CD4-positive, alpha-beta T cell (primary cell): ENCODE data around the gene UBA6. TPM values are rescaled to one million over a fixed set of nuclear protein-coding genes. Genes with fewer than 3 reads are reported as not detected.
"Not testable (repeated sequence)": the region's sequence is repeated elsewhere in the genome, so short reads cannot be mapped to it uniquely, and the experiment has no call there.

Experiments used
- ATAC-seq: fragments of 200-7000 bp; cut with Tn5 transposase; one replicate; pipeline ENCODE4 v1.10.0; 2022; ENCODE audit warnings: mild to moderate bottlenecking; ENCODE audit not compliant: poor library complexity
- CTCF ChIA-PET: fragments of 350-600 bp; sonication (Branson Sonifier 250); formaldehyde crosslinking; loops from one replicate; lab custom pipeline; 2021; ENCODE audit warnings: antibody characterized with exemption, inconsistent platforms; lab: Charles Lee
- POLR2A ChIA-PET: fragments of 350-600 bp; sonication (Branson Sonifier 250); formaldehyde crosslinking; loops from one replicate; lab custom pipeline; 2021; ENCODE audit warnings: antibody characterized with exemption, inconsistent platforms; lab: Charles Lee
- DNase-seq, 14 experiments: peaks; one replicate each; pipeline ENCODE4 v3.0.0-alpha.2; 2013 to 2020; ENCODE audit warnings: mixed read lengths in 2 of 14
- H3K27ac ChIP-seq, 2 donors: one replicate each; pipeline versions ENCODE4 v1.5.1 to v1.7.0; 2013; ENCODE audit warnings: low read length in 2 of 2, low read depth in 1 of 2, mild to moderate bottlenecking in 1 of 2
- H3K27me3 ChIP-seq, 2 experiments: 1 replicate in 1 of 2; 2 replicates in 1 of 2; pipeline versions ENCODE4 v1.6.1 to v1.7.0; 2013; ENCODE audit warnings: low read length in 2 of 2, control low read depth in 1 of 2, mild to moderate bottlenecking in 1 of 2, moderate library complexity in 1 of 2; ENCODE audit not compliant: insufficient read depth in 2 of 2, control insufficient read depth in 1 of 2
- H3K36me3 ChIP-seq: one replicate; pipeline ENCODE4 v1.6.1; 2013; ENCODE audit warnings: low read length, control low read depth; ENCODE audit not compliant: insufficient read depth
- H3K4me1 ChIP-seq: one replicate; pipeline ENCODE4 v1.6.1; 2013; ENCODE audit warnings: low read length, control low read depth; ENCODE audit not compliant: insufficient read depth
- H3K4me3 ChIP-seq: one replicate; pipeline ENCODE4 v1.5.1; 2013; ENCODE audit warnings: mild to moderate bottlenecking, low read length, moderate library complexity
- H3K9me3 ChIP-seq, 2 experiments: 1 replicate in 1 of 2; 2 replicates in 1 of 2; pipeline versions ENCODE4 v1.6.1 to v1.7.0; 2013; ENCODE audit warnings: low read length in 2 of 2, mild to moderate bottlenecking in 2 of 2, control low read depth in 1 of 2, moderate library complexity in 1 of 2; ENCODE audit not compliant: control insufficient read depth in 1 of 2, insufficient read depth in 1 of 2
- H3K27ac Mint-ChIP-seq: one replicate; pipeline ENCODE4 v1.8.0; 2020; ENCODE audit warnings: mixed read lengths
- H3K27me3 Mint-ChIP-seq: one replicate; pipeline ENCODE4 v1.8.0; 2021; ENCODE audit warnings: mixed read lengths
- H3K36me3 Mint-ChIP-seq: one replicate; pipeline ENCODE4 v1.8.0; 2021; ENCODE audit warnings: low read depth, mixed read lengths
- H3K4me1 Mint-ChIP-seq: one replicate; pipeline ENCODE4 v1.8.0; 2021; ENCODE audit warnings: low read depth, mixed read lengths
- H3K4me3 Mint-ChIP-seq: one replicate; pipeline ENCODE4 v1.8.0; 2020; ENCODE audit warnings: mild to moderate bottlenecking, mixed read lengths
- H3K9me3 Mint-ChIP-seq: one replicate; pipeline ENCODE4 v1.8.0; 2020; ENCODE audit warnings: mixed read lengths
- intact Hi-C, 2 experiments: fragments of 100-400 bp; cut with DNase I in 1 of 2; cut with micrococcal nuclease in 1 of 2; formaldehyde crosslinking; loops; one replicate each; pipeline versions ENCODE4 v1.15.1 to v1.9.0; 2023 to 2025; cut with DNase I, micrococcal nuclease
- total RNA-seq, 174 experiments: library from RNA in 2 of 174; stranded (reverse) in 2 of 174; gene quantifications; one replicate each; pipeline ENCODE4 v1.2.3 and lab custom pipeline; 2021 to 2026
- TF ChIP-seq, protein P1 (sequence below): fragments of 200-600 bp; IDR thresholded peaks from one replicate; pipeline ENCODE4 v1.8.0; 2022; ENCODE audit warnings: antibody characterized with exemption, mild to moderate bottlenecking

UBA6 gene
- total RNA-seq, 2 experiments from 2014 or later, result 33.4 to 45.5 TPM

GRCh38 chr4:67638136-67638535, 62.8 kb downstream of the UBA6 start:
- H3K9me3 ChIP-seq, result no peaks in the 10 kb centered on the region
- H3K36me3 ChIP-seq, result peaks cover 25% of the 10 kb centered on the region
- Mint-ChIP-seq H3K27ac (no peak overlapping the region), H3K27me3 (no peaks in the 10 kb centered on the region), H3K36me3 (peaks cover 76% of the 10 kb centered on the region), H3K9me3 (no peaks in the 10 kb centered on the region), H3K4me1 (no peaks in the 10 kb centered on the region), H3K4me3 (no peak overlapping the region)
- POLR2A ChIA-PET, result no interaction called here
- no peaks in the 10 kb centered on the region for H3K4me1 ChIP-seq
- DNase-seq (no peak), ATAC-seq (no peak)
- TF ChIP-seq, protein P1, sequence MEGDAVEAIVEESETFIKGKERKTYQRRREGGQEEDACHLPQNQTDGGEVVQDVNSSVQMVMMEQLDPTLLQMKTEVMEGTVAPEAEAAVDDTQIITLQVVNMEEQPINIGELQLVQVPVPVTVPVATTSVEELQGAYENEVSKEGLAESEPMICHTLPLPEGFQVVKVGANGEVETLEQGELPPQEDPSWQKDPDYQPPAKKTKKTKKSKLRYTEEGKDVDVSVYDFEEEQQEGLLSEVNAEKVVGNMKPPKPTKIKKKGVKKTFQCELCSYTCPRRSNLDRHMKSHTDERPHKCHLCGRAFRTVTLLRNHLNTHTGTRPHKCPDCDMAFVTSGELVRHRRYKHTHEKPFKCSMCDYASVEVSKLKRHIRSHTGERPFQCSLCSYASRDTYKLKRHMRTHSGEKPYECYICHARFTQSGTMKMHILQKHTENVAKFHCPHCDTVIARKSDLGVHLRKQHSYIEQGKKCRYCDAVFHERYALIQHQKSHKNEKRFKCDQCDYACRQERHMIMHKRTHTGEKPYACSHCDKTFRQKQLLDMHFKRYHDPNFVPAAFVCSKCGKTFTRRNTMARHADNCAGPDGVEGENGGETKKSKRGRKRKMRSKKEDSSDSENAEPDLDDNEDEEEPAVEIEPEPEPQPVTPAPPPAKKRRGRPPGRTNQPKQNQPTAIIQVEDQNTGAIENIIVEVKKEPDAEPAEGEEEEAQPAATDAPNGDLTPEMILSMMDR, result no peak
- no peaks in the 10 kb centered on the region for H3K27me3 ChIP-seq
- no peak overlapping the region for H3K4me3 ChIP-seq
- intact Hi-C loops, result no loop called here
- H3K27ac ChIP-seq, result no peak overlapping the region
- CTCF ChIA-PET, result interaction anchor here (0.6 kb wide), 2 partner anchors 50 to 88 kb away, joined by 3 to 4 read pairs; no protein-coding TSS in a partner anchor

DNA sequence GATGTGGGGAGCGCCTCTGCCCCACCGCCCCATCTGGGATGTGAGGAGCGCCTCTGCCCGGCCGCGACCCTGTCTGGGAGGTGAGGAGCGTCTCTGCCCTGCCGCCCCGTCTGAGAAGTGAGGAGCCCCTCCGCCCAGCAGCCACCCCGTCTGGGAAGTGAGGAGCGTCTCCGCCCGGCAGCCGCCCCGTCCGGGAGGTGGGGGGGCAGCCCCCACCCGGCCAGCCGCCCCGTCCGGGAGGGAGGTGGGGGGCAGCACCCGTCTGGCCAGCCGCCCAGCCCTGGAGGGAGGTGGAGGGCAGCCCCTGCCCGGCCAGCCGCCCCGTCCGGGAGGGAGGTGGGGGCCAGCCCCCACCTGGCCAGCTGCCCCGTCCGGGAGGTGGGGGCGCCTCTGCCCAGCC, 64.0 kb downstream of the UBA6 start:
- not testable (repeated sequence) for ATAC-seq

DNA sequence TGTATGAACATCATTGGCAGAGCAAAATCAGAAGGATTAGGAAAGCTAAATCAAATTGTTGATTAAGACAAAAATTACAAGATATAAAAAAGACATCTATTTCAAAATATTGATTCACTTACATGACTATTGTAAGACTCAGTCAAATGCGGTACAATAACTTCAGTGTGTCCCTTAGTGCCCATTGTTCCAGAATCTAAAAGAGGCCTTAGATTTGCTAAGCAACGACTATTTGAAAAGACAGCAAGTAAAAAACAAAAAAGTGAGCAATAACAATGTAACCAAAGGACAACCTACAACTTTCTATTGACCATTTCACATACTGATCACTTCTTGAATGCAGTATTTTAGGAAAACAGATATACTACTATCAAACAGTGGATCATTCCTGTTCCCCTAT, 65.6 kb downstream of the UBA6 start:
- Histone ChIP-seq H3K9me3 (no peaks in the 10 kb centered on the region), H3K4me3 (no peak overlapping the region), H3K27me3 (no peaks in the 10 kb centered on the region), H3K36me3 (peaks cover 50% of the 10 kb centered on the region), H3K4me1 (no peaks in the 10 kb centered on the region), H3K27ac (no peak overlapping the region)
- Mint-ChIP-seq H3K4me3 (no peak overlapping the region), H3K4me1 (no peaks in the 10 kb centered on the region), H3K36me3 (peaks cover 81% of the 10 kb centered on the region), H3K27me3 (no peaks in the 10 kb centered on the region), H3K27ac (no peak overlapping the region), H3K9me3 (no peaks in the 10 kb centered on the region)
- ChIA-PET CTCF (interaction anchor here (0.8 kb wide), 1 partner anchor 10 kb away, joined by 3 read pairs; no protein-coding TSS in a partner anchor), POLR2A (no interaction called here)
- intact Hi-C loops, result no loop called here
- no peak for ATAC-seq
- no peak for DNase-seq
- TF ChIP-seq, protein P1, result no peak

More for the DNA sequence above, 64.0 kb downstream of the UBA6 start:
- CTCF ChIA-PET, H3K27me3 Mint-ChIP-seq, H3K4me1 Mint-ChIP-seq, H3K27me3 ChIP-seq, H3K9me3 Mint-ChIP-seq, POLR2A ChIA-PET, H3K4me3 Mint-ChIP-seq, H3K4me1 ChIP-seq, intact Hi-C loops, H3K27ac ChIP-seq, H3K27ac Mint-ChIP-seq, H3K4me3 ChIP-seq, H3K9me3 ChIP-seq, DNase-seq: not testable (repeated sequence)
- peaks cover 80% of the 10 kb centered on the region for H3K36me3 Mint-ChIP-seq
- H3K36me3 ChIP-seq, result peaks cover 35% of the 10 kb centered on the region

DNA sequence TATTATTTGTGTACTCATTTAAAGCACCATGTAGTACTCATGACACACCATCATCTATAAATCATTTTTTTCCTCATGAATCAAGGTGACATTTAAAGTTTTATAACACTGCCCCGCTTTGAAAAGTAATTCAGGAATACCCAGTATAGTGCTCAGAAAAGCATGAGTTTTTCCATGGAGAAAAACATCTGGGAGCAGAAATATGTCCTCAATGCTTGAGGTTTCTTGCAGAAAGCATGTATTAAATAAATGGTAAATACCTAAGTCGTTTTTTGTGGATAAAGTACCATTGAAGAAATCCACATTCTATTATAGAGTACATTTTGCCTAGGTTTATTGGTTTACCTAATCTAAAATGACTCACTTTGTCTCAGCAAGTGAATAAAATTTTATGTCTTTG, 66.2 kb downstream of the UBA6 start:
- intact Hi-C loops, result no loop called here
- H3K36me3 Mint-ChIP-seq, result peaks cover 81% of the 10 kb centered on the region
- TF ChIP-seq, protein P1, result no peak
- H3K27me3 Mint-ChIP-seq, result no peaks in the 10 kb centered on the region
- peaks cover 54% of the 10 kb centered on the region for H3K36me3 ChIP-seq
- no peaks in the 10 kb centered on the region for H3K9me3 ChIP-seq
- no peaks in the 10 kb centered on the region for H3K9me3 Mint-ChIP-seq
- H3K27me3 ChIP-seq, result no peaks in the 10 kb centered on the region
- H3K27ac Mint-ChIP-seq, result no peak overlapping the region
- POLR2A ChIA-PET, result no interaction called here
- H3K4me1 ChIP-seq, result no peaks in the 10 kb centered on the region
- no peak overlapping the region for H3K4me3 ChIP-seq
- DNase-seq, result no peak
- CTCF ChIA-PET, result interaction anchor here (0.8 kb wide), 1 partner anchor 10 kb away, joined by 3 read pairs; no protein-coding TSS in a partner anchor
- no peak overlapping the region for H3K4me3 Mint-ChIP-seq
- no peak overlapping the region for H3K27ac ChIP-seq
- no peaks in the 10 kb centered on the region for H3K4me1 Mint-ChIP-seq
- no peak for ATAC-seq
